Left forelimb (tissue), 1 donor: ENCODE results near the gene DDAH2.

Experiments
- DNase-seq: peaks from one replicate; pipeline ENCODE4 v3.0.0-alpha.2; 2018; ENCODE audit warnings: low spot score

Gene DDAH2

GRCh38 chr6:31732029-31732428, 2.9 kb upstream of the DDAH2 start:
- no peak for DNase-seq

- DNase-seq = no peak
These were observed 1.6 kb upstream of the DDAH2 start for GRCh38 chr6:31730631-31731086.

GRCh38 chr6:31729979-31730630, 1.0 kb upstream of the DDAH2 start:
- DNase-seq = peak; percentile 97

- DNase-seq = peak; percentile 95
These were observed 448 bp upstream of the DDAH2 start for GRCh38 chr6:31729515-31729978.

GRCh38 chr6:31727717-31728671, 1.1 kb downstream of the DDAH2 start:
- no peak for DNase-seq

GRCh38 chr6:31727034-31727716, 1.9 kb downstream of the DDAH2 start:
- DNase-seq = no peak

- no peak for DNase-seq
These were observed 3.4 kb downstream of the DDAH2 start for GRCh38 chr6:31725502-31726350.

GRCh38 chr6:31723980-31724691, 5.0 kb downstream of the DDAH2 start:
- DNase-seq = no peak

GRCh38 chr6:31723245-31723979, 5.7 kb downstream of the DDAH2 start, which contains the start of gene MPIG6B:
Gene MPIG6B, plus strand, starts transcription at chr6:31723373. Its CDS starts 11 bp downstream, at chr6:31723384.
- DNase-seq = no peak

GRCh38 chr6:31722173-31722572, 6.9 kb downstream of the DDAH2 start:
- DNase-seq = no peak

- no peak for DNase-seq
These were observed 7.6 kb downstream of the DDAH2 start, which contains the start of gene LY6G6C for GRCh38 chr6:31721351-31722020. Gene LY6G6C, minus strand, starts transcription at chr6:31721746. Its CDS starts 67 bp downstream, at chr6:31721679.

GRCh38 chr6:31720196-31720770, 8.8 kb downstream of the DDAH2 start:
- DNase-seq = no peak

- no peak for DNase-seq
These were observed 10.1 kb downstream of the DDAH2 start for GRCh38 chr6:31719001-31719400.

GRCh38 chr6:31718265-31718664, 10.8 kb downstream of the DDAH2 start:
- DNase-seq = no peak

- DNase-seq = peak; percentile 63
These were observed 11.4 kb downstream of the DDAH2 start for GRCh38 chr6:31717499-31718222.

GRCh38 chr6:31715022-31715958, 13.8 kb downstream of the DDAH2 start, which contains the start of gene LY6G6D:
Gene LY6G6D, plus strand, starts transcription at chr6:31715348. Its CDS starts 8 bp downstream, at chr6:31715356.
- no peak for DNase-seq
